H9 (cell line): ENCODE measurements around the gene C9. TPM values are rescaled to one million over a fixed set of nuclear protein-coding genes. Genes with fewer than 3 reads are reported as not detected.

Source experiments
- DNase-seq: peaks from one replicate; pipeline ENCODE4 v3.0.0-alpha.2; 2017
- H2AFZ ChIP-seq: one replicate; pipeline ENCODE4 v1.6.1; 2013; ENCODE audit warnings: mild to moderate bottlenecking, low read length, control low read depth, moderate library complexity
- H2AK5ac ChIP-seq: 2 replicates; pipeline ENCODE4 v1.6.1; 2013; ENCODE audit warnings: low read length, control low read depth, mixed read lengths; ENCODE audit not compliant: insufficient read length
- H2BK120ac ChIP-seq: one replicate; pipeline ENCODE4 v1.6.1; 2013; ENCODE audit warnings: low read depth, mild to moderate bottlenecking, low read length, control low read depth, inconsistent platforms; ENCODE audit not compliant: poor library complexity, severe bottlenecking
- H2BK12ac ChIP-seq: 2 replicates; pipeline ENCODE4 v1.6.1; 2013; ENCODE audit warnings: low read length, control low read depth, mixed read lengths, low read depth; ENCODE audit not compliant: insufficient read length
- H2BK15ac ChIP-seq: 2 replicates; pipeline ENCODE4 v1.6.1; 2013; ENCODE audit warnings: low read depth, low read length, control low read depth
- H2BK20ac ChIP-seq: one replicate; pipeline ENCODE4 v1.6.1; 2013; ENCODE audit warnings: low read depth, mild to moderate bottlenecking, low read length, control low read depth, inconsistent platforms; ENCODE audit not compliant: poor library complexity, severe bottlenecking
- H2BK5ac ChIP-seq: 2 replicates; pipeline ENCODE4 v1.6.1; 2013; ENCODE audit warnings: low read length, control low read depth, mixed read lengths; ENCODE audit not compliant: insufficient read length
- H3K14ac ChIP-seq: 2 replicates; pipeline ENCODE4 v1.6.1; 2013; ENCODE audit warnings: low read length, control low read depth; ENCODE audit not compliant: insufficient read depth
- H3K18ac ChIP-seq: 2 replicates; pipeline ENCODE4 v1.6.1; 2013; ENCODE audit warnings: low read depth, mild to moderate bottlenecking, mixed read lengths, low read length, control low read depth; ENCODE audit not compliant: insufficient read length
- H3K23ac ChIP-seq: 2 replicates; pipeline ENCODE4 v1.6.1; 2013; ENCODE audit warnings: low read length, control low read depth, mixed read lengths, low read depth; ENCODE audit not compliant: insufficient read length
- H3K23me2 ChIP-seq: 2 replicates; pipeline ENCODE4 v1.6.1; 2013; ENCODE audit warnings: low read depth, mild to moderate bottlenecking, mixed read lengths, low read length, control low read depth; ENCODE audit not compliant: insufficient read length, poor library complexity, severe bottlenecking
- H3K27ac ChIP-seq: 2 replicates; pipeline ENCODE4 v1.5.1; 2013; ENCODE audit warnings: low read length, control low read depth, mixed read lengths, low read depth; ENCODE audit not compliant: insufficient read length
- H3K27me3 ChIP-seq: 2 replicates; pipeline ENCODE4 v1.6.1; 2013; ENCODE audit warnings: low read length, control low read depth, inconsistent platforms; ENCODE audit not compliant: insufficient read depth
- H3K4ac ChIP-seq: 2 replicates; pipeline ENCODE4 v1.6.1; 2013; ENCODE audit warnings: low read depth, mild to moderate bottlenecking, control low read depth, inconsistent platforms, low read length, moderate library complexity
- H3K4me1 ChIP-seq: 2 replicates; pipeline ENCODE4 v1.6.1; 2013; ENCODE audit warnings: low read length, control low read depth, inconsistent platforms; ENCODE audit not compliant: insufficient read depth
- H3K4me2 ChIP-seq: 2 replicates; pipeline ENCODE4 v1.6.1; 2013; ENCODE audit warnings: low read length, control low read depth, mixed read lengths; ENCODE audit not compliant: insufficient read length, insufficient read depth
- H3K56ac ChIP-seq: 2 replicates; pipeline ENCODE4 v1.6.1; 2013; ENCODE audit warnings: low read depth, mild to moderate bottlenecking, mixed read lengths, low read length, control low read depth; ENCODE audit not compliant: insufficient read length
- H3K79me1 ChIP-seq: 2 replicates; pipeline ENCODE4 v1.6.1; 2013; ENCODE audit warnings: low read depth, mild to moderate bottlenecking, moderate library complexity, low read length, control low read depth, inconsistent platforms; ENCODE audit not compliant: insufficient read depth, poor library complexity, severe bottlenecking
- H3K79me2 ChIP-seq: 2 replicates; pipeline ENCODE4 v1.6.1; 2013; ENCODE audit warnings: low read length, control low read depth, inconsistent platforms; ENCODE audit not compliant: insufficient read depth
- H3K9ac ChIP-seq: 2 replicates; pipeline ENCODE4 v1.6.1; 2013; ENCODE audit warnings: low read length, control low read depth, mixed read lengths; ENCODE audit not compliant: insufficient read length; ENCODE audit errors: extremely low read depth
- H3K9me3 ChIP-seq: one replicate; pipeline ENCODE4 v1.6.1; 2013; ENCODE audit warnings: low read depth, low read length, inconsistent platforms; ENCODE audit not compliant: control insufficient read depth
- H3T11ph ChIP-seq: one replicate; pipeline ENCODE4 v1.6.1; 2013; ENCODE audit warnings: mild to moderate bottlenecking, low read length, control low read depth, inconsistent platforms
- H4K20me1 ChIP-seq: one replicate; pipeline ENCODE4 v1.6.1; 2013; ENCODE audit not compliant: control insufficient read depth, insufficient read length, insufficient read depth
- H4K5ac ChIP-seq: 2 replicates; pipeline ENCODE4 v1.6.1; 2013; ENCODE audit warnings: low read depth, mild to moderate bottlenecking, mixed read lengths, low read length, control low read depth; ENCODE audit not compliant: insufficient read length
- H4K8ac ChIP-seq: replicated peaks from 2 replicates; pipeline ENCODE4 v1.6.1; 2013; ENCODE audit warnings: low read length, control low read depth, mixed read lengths, low read depth; ENCODE audit not compliant: insufficient read length
- H4K91ac ChIP-seq: 2 replicates; pipeline ENCODE4 v1.6.1; 2013; ENCODE audit warnings: low read depth, mild to moderate bottlenecking, moderate library complexity, mixed read lengths, low read length, control low read depth; ENCODE audit not compliant: insufficient read length
- H3K27ac Mint-ChIP-seq, 3 experiments: 2 replicates in 2 of 3; 3 replicates in 1 of 3; pipeline ENCODE4 v1.8.0; 2020 to 2021; ENCODE audit warnings: mixed read lengths in 3 of 3, mild to moderate bottlenecking in 1 of 3, moderate library complexity in 1 of 3
- H3K27me3 Mint-ChIP-seq: 2 replicates; pipeline ENCODE4 v1.8.0; 2021; ENCODE audit warnings: low read depth, mild to moderate bottlenecking, moderate library complexity, mixed read lengths
- H3K36me3 Mint-ChIP-seq, 3 experiments: 2 replicates in 2 of 3; 3 replicates in 1 of 3; pipeline ENCODE4 v1.8.0; 2020 to 2021; ENCODE audit warnings: low read depth in 3 of 3, mixed read lengths in 3 of 3; ENCODE audit not compliant: insufficient read depth in 1 of 3
- H3K4me1 Mint-ChIP-seq, 2 experiments: 2 replicates each; pipeline ENCODE4 v1.8.0; 2020; ENCODE audit warnings: mixed read lengths in 2 of 2
- H3K4me3 Mint-ChIP-seq, 2 experiments: 2 replicates in 1 of 2; 3 replicates in 1 of 2; pipeline ENCODE4 v1.8.0; 2020 to 2021; ENCODE audit warnings: mild to moderate bottlenecking in 2 of 2, mixed read lengths in 2 of 2, moderate library complexity in 1 of 2
- H3K9me3 Mint-ChIP-seq, 2 experiments: 2 replicates in 1 of 2; 3 replicates in 1 of 2; pipeline ENCODE4 v1.8.0; 2020; ENCODE audit warnings: mild to moderate bottlenecking in 2 of 2, mixed read lengths in 2 of 2, moderate library complexity in 1 of 2
- CTCF ChIP-seq: fragments of 200-600 bp; sonication (generic); conservative IDR thresholded peaks from 3 replicates; pipeline ENCODE4 v1.8.0; 2021; ENCODE audit warnings: antibody characterized with exemption, mild to moderate bottlenecking
- WGBS: extraction: QIAGEN DNeasy Blood & Tissue Kit; methylation state at CpG from one replicate; pipeline ENCODE4 v1.1.7; 2013; ENCODE audit warnings: missing lambda C conversion rate, low lambda C conversion rate, mixed read lengths; ENCODE audit not compliant: insufficient read length; ENCODE audit errors: extremely low coverage; 5-methylcytosine and 5-hydroxymethylcytosine counted together
- total RNA-seq: library from RNA; stranded (reverse); gene quantifications from 2 replicates; pipeline ENCODE4 v1.2.1, GENCODE V29; 2021

The C9 gene
- total RNA-seq, 1 experiment from 2014 or later = not detected

- no peak overlapping the region for H3K4me2 ChIP-seq
- H4K8ac ChIP-seq = no peak overlapping the region
- Mint-ChIP-seq H3K27me3 (no peaks in the 10 kb centered on the region), H3K9me3 (no peaks in the 10 kb centered on the region), H3K27ac (no peak overlapping the region), H3K36me3 (no peaks in the 10 kb centered on the region), H3K4me3 (no peak overlapping the region), H3K4me1 (peaks cover 9 to 17% of the 10 kb centered on the region in 2 experiments)
- H3K27me3 ChIP-seq = no peaks in the 10 kb centered on the region
- H4K91ac ChIP-seq = no peak overlapping the region
- H2BK5ac ChIP-seq = no peak overlapping the region
- no peak overlapping the region for H3K9ac ChIP-seq
- H3T11ph ChIP-seq = no peak overlapping the region
- TF ChIP-seq CTCF = no peak
- no peak overlapping the region for H3K56ac ChIP-seq
- H3K23me2 ChIP-seq = no peaks in the 10 kb centered on the region
- H2BK120ac ChIP-seq = no peak overlapping the region
- H3K79me2 ChIP-seq = no peaks in the 10 kb centered on the region
- no peak overlapping the region for H3K27ac ChIP-seq
- no peak overlapping the region for H2AK5ac ChIP-seq
- no peak overlapping the region for H3K14ac ChIP-seq
- no peak overlapping the region for H2BK20ac ChIP-seq
- no peak overlapping the region for H2AFZ ChIP-seq
- no peak overlapping the region for H3K23ac ChIP-seq
- no peak for DNase-seq
- no peak overlapping the region for H2BK12ac ChIP-seq
- no CpG with 5 or more reads among the region's 2 CpGs for WGBS
- H3K9me3 ChIP-seq = no peaks in the 10 kb centered on the region
- no peak overlapping the region for H4K5ac ChIP-seq
- H3K4ac ChIP-seq = no peak overlapping the region
- H3K18ac ChIP-seq = no peak overlapping the region
- H3K4me1 ChIP-seq = peaks cover 2% of the 10 kb centered on the region; the same call in 1 of the 2 replicates
- H4K20me1 ChIP-seq = no peaks in the 10 kb centered on the region
- no peaks in the 10 kb centered on the region for H3K79me1 ChIP-seq
- H2BK15ac ChIP-seq = no peak overlapping the region
These were observed 9.5 kb upstream of the C9 start for GRCh38 chr5:39373791-39374190.
